HFFc6 (cell line): Measurements from ENCODE around the gene TRA2A. TPM values are rescaled to one million over a fixed set of nuclear protein-coding genes. Genes with fewer than 3 reads are reported as not detected.

Source experiments
- DNase-seq: peaks from one replicate; pipeline ENCODE4 v3.0.0-alpha.2; 2018
- H3K27ac Mint-ChIP-seq: 2 replicates; pipeline ENCODE4 v1.8.0; 2020; ENCODE audit warnings: mild to moderate bottlenecking, mixed read lengths
- H3K27me3 Mint-ChIP-seq: 2 replicates; pipeline ENCODE4 v1.8.0; 2021; ENCODE audit warnings: mild to moderate bottlenecking, moderate library complexity, mixed read lengths; ENCODE audit not compliant: insufficient read depth
- H3K36me3 Mint-ChIP-seq: 2 replicates; pipeline ENCODE4 v1.8.0; 2021; ENCODE audit warnings: low read depth, mixed read lengths
- H3K4me1 Mint-ChIP-seq: 2 replicates; pipeline ENCODE4 v1.8.0; 2020; ENCODE audit warnings: low read depth, mixed read lengths
- H3K4me3 Mint-ChIP-seq: 2 replicates; pipeline ENCODE4 v1.8.0; 2020; ENCODE audit warnings: mild to moderate bottlenecking, moderate library complexity, mixed read lengths
- H3K9me3 Mint-ChIP-seq: 2 replicates; pipeline ENCODE4 v1.8.0; 2020; ENCODE audit warnings: mild to moderate bottlenecking, mixed read lengths
- total RNA-seq, 6 experiments: library from RNA; stranded (reverse); fragmentation: NEBNext Ultra II Directional; extraction: Animal tissue kit (Norgen Biotek cat#: 25700); gene quantifications; 2 replicates in 1 of 6; 3 replicates in 5 of 6; pipeline ENCODE4 v1.2.3, GENCODE V29; 2021
- TF ChIP-seq, protein P1 (sequence below): fragments of 200-600 bp; sonication (generic); IDR thresholded peaks from 2 replicates; pipeline ENCODE4 v1.5.0; 2021; ENCODE audit warnings: antibody characterized with exemption, mild to moderate bottlenecking

TRA2A gene
- total RNA-seq, 6 experiments from 2014 or later = 85.5 to 97.8 (median 92.5) TPM

DNA sequence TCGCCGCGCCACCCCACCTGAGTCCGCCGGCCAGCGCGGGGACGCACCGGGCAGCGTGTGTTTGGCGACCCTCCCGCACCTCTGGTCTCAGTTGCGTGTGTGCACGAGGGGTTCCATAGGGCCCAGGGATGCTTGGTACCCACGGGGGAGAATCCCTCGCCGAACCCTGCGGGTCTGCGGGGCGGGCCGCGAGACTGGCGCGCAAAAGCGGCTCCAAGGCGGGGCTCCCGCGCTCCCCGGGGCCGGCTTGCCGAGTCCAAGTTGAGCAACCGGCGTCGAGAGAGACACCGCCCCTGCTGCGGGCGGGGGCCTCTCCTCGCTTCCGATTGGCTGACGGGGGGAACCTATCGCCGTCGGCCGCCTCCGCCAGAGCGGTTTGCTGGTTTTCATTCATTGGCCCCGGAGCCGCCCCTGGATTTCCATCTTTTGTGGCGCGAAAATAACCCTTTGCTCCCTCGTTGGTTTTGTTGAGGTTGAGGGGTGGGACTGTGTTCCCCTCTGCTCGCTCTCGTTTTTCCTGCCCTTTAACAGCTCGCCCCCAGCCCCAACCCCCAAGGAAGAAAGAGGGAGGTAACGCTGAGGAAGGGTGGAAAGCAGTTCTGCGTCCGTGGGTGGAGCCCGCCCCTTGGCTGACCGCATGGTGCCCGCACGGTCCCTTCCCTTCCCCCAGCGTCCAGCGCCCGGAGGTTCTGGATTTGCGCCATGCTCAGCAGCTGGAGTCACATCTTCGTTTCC lies 57.5 kb downstream of the TRA2A start:
- H3K27ac Mint-ChIP-seq = peak overlapping the region; percentile 60; the same call in 1 of the 2 replicates
- peak; percentile 92 for DNase-seq
- peaks cover 30% of the 10 kb centered on the region for H3K4me1 Mint-ChIP-seq
- peak overlapping the region; percentile 89 for H3K4me3 Mint-ChIP-seq
- TF ChIP-seq, protein P1, sequence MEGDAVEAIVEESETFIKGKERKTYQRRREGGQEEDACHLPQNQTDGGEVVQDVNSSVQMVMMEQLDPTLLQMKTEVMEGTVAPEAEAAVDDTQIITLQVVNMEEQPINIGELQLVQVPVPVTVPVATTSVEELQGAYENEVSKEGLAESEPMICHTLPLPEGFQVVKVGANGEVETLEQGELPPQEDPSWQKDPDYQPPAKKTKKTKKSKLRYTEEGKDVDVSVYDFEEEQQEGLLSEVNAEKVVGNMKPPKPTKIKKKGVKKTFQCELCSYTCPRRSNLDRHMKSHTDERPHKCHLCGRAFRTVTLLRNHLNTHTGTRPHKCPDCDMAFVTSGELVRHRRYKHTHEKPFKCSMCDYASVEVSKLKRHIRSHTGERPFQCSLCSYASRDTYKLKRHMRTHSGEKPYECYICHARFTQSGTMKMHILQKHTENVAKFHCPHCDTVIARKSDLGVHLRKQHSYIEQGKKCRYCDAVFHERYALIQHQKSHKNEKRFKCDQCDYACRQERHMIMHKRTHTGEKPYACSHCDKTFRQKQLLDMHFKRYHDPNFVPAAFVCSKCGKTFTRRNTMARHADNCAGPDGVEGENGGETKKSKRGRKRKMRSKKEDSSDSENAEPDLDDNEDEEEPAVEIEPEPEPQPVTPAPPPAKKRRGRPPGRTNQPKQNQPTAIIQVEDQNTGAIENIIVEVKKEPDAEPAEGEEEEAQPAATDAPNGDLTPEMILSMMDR = no peak
- no peaks in the 10 kb centered on the region for H3K9me3 Mint-ChIP-seq
- H3K27me3 Mint-ChIP-seq = peaks cover 34% of the 10 kb centered on the region
- no peaks in the 10 kb centered on the region for H3K36me3 Mint-ChIP-seq

DNA sequence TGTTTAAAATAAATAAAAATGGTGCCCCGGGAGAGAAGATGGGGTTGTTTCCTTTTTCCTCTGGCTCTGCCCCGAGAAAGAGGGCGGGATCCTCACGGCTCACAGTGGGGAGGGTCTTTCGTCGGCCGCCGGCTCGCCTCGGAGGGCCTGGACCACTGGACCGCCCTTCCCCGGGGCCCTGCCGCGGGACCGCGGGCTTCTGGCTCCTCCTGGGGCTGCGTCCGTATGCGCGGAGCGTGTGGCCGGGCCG lies 58.0 kb downstream of the TRA2A start:
- H3K36me3 Mint-ChIP-seq = no peaks in the 10 kb centered on the region

DNA sequence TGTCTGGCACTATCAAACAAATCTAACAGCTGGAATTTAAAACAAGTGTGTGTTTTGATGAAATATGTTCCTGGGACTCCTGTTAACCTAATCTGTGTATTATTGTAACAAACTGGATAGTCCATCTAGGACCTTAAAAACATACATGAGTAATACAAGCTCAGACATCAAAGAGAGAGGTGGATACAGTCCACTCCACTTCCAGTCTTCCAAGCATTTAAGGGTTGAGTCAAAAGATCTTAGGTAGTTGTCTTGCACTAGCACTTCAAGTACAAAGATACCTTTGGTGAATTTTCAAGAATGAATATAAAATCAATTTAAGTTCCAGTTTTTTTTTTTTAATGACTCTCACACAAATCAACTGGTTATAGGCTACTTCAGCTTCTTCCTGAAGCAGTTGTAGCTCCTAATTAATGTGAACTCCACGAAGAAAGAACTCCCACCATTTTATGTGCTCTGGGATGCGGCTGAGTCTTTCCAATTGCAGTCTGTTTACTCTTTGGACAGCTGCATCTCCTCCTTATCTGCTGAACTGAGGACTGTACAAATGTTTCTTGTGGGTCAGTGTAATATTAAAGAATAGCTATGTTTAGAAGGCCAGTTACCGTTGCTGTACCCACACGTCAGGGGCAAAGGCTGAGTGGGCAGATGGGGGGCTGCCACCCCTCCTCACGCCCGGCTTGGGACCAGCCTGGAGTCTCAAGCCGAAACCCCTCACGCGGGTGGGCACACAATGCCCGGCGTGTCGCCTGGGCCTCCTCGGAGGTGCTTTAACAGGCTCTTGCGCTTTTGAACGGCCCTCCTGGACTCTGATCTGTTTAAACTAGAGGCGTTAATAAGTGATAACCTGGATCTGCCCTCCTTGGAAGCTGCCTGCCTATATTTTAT lies 58.6 kb downstream of the TRA2A start:
- Mint-ChIP-seq H3K4me3 (peak overlapping the region; percentile 89), H3K27me3 (peaks cover 32% of the 10 kb centered on the region), H3K27ac (peak overlapping the region; percentile 69; the same call in 1 of the 2 replicates), H3K4me1 (peaks cover 31% of the 10 kb centered on the region), H3K9me3 (no peaks in the 10 kb centered on the region), H3K36me3 (no peaks in the 10 kb centered on the region; the same call in 1 of the 2 replicates)
- DNase-seq = no peak
- TF ChIP-seq, protein P1 = no peak

More for the DNA sequence above, 58.0 kb downstream of the TRA2A start:
- TF ChIP-seq, protein P1 = no peak
- Mint-ChIP-seq H3K9me3 (no peaks in the 10 kb centered on the region), H3K4me1 (peaks cover 30% of the 10 kb centered on the region), H3K27me3 (peaks cover 34% of the 10 kb centered on the region), H3K4me3 (peak overlapping the region; percentile 89), H3K27ac (no peak overlapping the region; the same call in 1 of the 2 replicates)
- DNase-seq = no peak

DNA sequence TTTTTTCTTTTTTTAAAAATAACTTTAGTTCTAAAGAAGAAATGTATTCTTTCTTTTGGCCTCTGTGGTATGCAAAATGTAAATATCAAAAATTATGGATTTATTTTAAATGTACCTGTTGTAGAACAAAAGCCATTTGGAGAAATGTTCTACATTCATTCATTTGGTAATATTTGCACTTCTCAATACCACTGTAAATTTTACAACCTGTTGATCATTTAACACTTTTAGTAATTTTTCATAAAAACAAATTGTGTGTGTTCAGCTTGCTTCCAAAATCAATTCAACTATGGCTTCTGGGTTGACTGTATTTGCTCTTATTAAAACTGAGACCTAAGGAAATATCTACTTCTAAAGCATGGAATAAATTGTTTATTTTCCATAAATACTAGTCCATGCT lies 59.2 kb downstream of the TRA2A start:
- no peak overlapping the region for H3K4me3 Mint-ChIP-seq
- no peak overlapping the region for H3K27ac Mint-ChIP-seq
- TF ChIP-seq, protein P1 = no peak
- H3K36me3 Mint-ChIP-seq = no peaks in the 10 kb centered on the region; the same call in 1 of the 2 replicates
- peaks cover 37% of the 10 kb centered on the region for H3K4me1 Mint-ChIP-seq
- DNase-seq = no peak
- H3K27me3 Mint-ChIP-seq = peaks cover 31% of the 10 kb centered on the region
- H3K9me3 Mint-ChIP-seq = no peaks in the 10 kb centered on the region

DNA sequence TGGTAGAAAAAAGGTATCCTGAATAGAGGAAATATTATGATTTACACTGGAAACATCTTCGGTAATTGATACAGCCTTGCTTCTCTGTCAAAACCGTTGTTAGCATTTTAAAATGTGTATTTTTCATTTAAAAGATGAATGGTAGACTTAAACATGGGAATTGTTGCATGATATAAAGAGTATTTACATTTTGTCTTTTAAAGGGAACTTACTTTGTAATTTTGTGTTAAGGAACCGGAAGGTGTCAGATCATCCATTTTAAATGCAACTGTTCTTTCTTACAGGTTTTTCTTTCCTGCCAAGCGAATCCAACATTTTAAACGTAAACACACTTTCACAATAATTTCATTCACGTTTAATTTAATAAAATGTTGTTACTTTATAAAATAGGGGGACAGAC lies 59.7 kb downstream of the TRA2A start:
- Mint-ChIP-seq H3K27ac (no peak overlapping the region), H3K27me3 (peaks cover 27% of the 10 kb centered on the region), H3K4me3 (0 out of 2 replicates have a peak overlapping the region, but pooled peaks have one; percentile 88), H3K4me1 (peaks cover 43% of the 10 kb centered on the region), H3K9me3 (no peaks in the 10 kb centered on the region), H3K36me3 (no peaks in the 10 kb centered on the region; the same call in 1 of the 2 replicates)
- DNase-seq = no peak
- TF ChIP-seq, protein P1 = no peak
